Esophagus squamous epithelium (tissue), 4 donors: Measurements from ENCODE around the gene STX12.

Experiments used
- CTCF ChIP-seq, 6 experiments: fragments of 450-650 bp in 4 of 6; fragments of 200-600 bp in 2 of 6; sonication (generic) in 2 of 6; IDR thresholded peaks; one replicate each; pipeline ENCODE4 v1.5.1; 2016 to 2019; ENCODE audit warnings: antibody characterized with exemption in 6 of 6, mild to moderate bottlenecking in 4 of 6, moderate library complexity in 4 of 6
- POLR2A ChIP-seq, 4 donors: fragments of 450-650 bp; IDR thresholded peaks; one replicate each; pipeline ENCODE4 v1.6.1; 2017; ENCODE audit warnings: antibody characterized with exemption in 4 of 4, mild to moderate bottlenecking in 4 of 4, moderate library complexity in 3 of 4

- no peak for TF ChIP-seq CTCF (IDR thresholded peaks at IDR 0.05)
- no peak for TF ChIP-seq POLR2A (IDR thresholded peaks at IDR 0.05)
Measured at GRCh38 chr1:27755286-27755685, 17.7 kb upstream of the STX12 start.
